AG09309 (cell line): ENCODE measurements around the gene ECE1.

Source experiments
- DNase-seq: peaks from one replicate; pipeline ENCODE4 v3.0.0-alpha.2; 2010; ENCODE audit warnings: low read depth
- H3K4me3 ChIP-seq: 2 replicates; pipeline ENCODE4 v1.5.1; 2011; ENCODE audit warnings: mild to moderate bottlenecking, low read depth, low read length, moderate library complexity; ENCODE audit not compliant: control insufficient read depth
- CTCF ChIP-seq: IDR thresholded peaks from 2 replicates; pipeline ENCODE4 v1.5.1; 2011; ENCODE audit warnings: mild to moderate bottlenecking, low read depth, low read length, inconsistent platforms; ENCODE audit not compliant: insufficient read depth, control insufficient read depth; ENCODE audit errors: missing control alignments

The ECE1 gene

GRCh38 chr1:21278208-21278859 lies 11.9 kb downstream of the ECE1 start:
- no peak for TF ChIP-seq CTCF
- no peak for DNase-seq
- H3K4me3 ChIP-seq, result no peak overlapping the region

GRCh38 chr1:21277180-21277579 lies 13.1 kb downstream of the ECE1 start:
- DNase-seq, result no peak
- no peak overlapping the region for H3K4me3 ChIP-seq
- no peak for TF ChIP-seq CTCF

- TF ChIP-seq CTCF, result no peak
- no peak overlapping the region for H3K4me3 ChIP-seq
- DNase-seq, result no peak
Observed at GRCh38 chr1:21272540-21272939, 17.7 kb downstream of the ECE1 start.

- no peak for DNase-seq
- TF ChIP-seq CTCF, result no peak
Observed at GRCh38 chr1:21271550-21271949, 18.7 kb downstream of the ECE1 start.

GRCh38 chr1:21270086-21270689 lies 20.1 kb downstream of the ECE1 start:
- DNase-seq, result no peak
- H3K4me3 ChIP-seq, result no peak overlapping the region
- peak; percentile 96 for TF ChIP-seq CTCF

More at GRCh38 chr1:21271550-21271949, 18.7 kb downstream of the ECE1 start:
- no peak overlapping the region for H3K4me3 ChIP-seq

GRCh38 chr1:21269461-21270085 lies 20.7 kb downstream of the ECE1 start:
- DNase-seq, result no peak
- no peak overlapping the region for H3K4me3 ChIP-seq
- no peak for TF ChIP-seq CTCF
